GM10847 (cell line): ENCODE results near the gene GOLGA1.

ENCODE experiments used
- POLR2A ChIP-seq: IDR thresholded peaks from 2 replicates; pipeline ENCODE4 v1.6.1; 2011; ENCODE audit not compliant: insufficient read length; ENCODE audit errors: extremely low read depth

GOLGA1 gene

GRCh38 chr9:124873664-124874063 is 67.2 kb downstream of the GOLGA1 start:
- TF ChIP-seq POLR2A: no peak

- TF ChIP-seq POLR2A: peak; percentile 1
Measured at GRCh38 chr9:124871156-124871561, 69.7 kb downstream of the GOLGA1 start.

- no peak for TF ChIP-seq POLR2A
Measured at GRCh38 chr9:124870723-124871122, 70.2 kb downstream of the GOLGA1 start.

GRCh38 chr9:124869986-124870560 is 70.8 kb downstream of the GOLGA1 start:
- TF ChIP-seq POLR2A: peak; percentile 33

GRCh38 chr9:124869466-124869985 is 71.4 kb downstream of the GOLGA1 start:
- TF ChIP-seq POLR2A: no peak

DNA sequence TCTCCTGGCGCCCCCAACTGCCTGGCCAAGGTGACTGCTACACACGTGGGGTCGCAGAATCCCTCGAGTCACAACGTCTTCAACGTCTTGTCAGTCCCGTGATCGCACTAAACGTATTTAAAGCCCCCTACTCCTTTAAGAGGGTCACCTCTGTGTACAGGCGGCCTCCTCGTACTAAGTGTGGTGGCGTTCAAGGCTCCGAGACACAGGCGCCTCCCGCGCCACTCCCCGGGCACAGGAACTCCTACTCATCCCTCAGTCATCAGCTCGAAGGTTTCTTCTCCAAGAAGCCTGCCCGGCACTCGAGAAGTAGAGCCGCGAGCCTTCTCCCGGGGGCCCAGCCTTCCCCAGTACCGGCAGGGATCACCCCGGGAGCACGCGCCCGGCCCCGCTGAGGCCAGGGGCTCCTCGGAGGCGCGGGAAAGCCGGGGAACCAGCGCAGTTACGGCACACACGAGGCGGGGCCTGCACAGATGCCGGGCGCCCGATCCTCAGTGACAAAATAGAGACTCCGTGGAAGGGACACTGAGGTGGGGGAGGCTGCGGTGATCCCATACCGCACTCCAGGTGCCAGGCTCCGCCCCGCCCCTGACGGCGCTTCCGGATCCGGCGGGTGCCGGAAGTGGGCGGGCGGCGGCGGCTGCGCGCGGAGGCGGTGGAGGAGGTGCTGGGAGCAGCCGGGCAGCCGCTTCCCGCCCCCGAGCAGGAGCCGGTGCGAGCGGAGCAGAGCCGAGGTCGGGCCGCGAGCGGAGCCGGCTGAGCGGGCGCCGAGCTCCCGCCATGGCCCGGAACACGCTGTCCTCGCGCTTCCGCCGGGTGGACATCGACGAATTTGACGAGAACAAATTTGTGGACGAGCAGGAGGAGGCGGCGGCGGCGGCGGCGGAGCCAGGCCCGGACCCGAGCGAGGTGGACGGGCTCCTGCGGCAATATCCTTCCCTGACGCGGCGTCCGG is 72.1 kb downstream of the GOLGA1 start:
- peak; percentile 92 for TF ChIP-seq POLR2A

DNA sequence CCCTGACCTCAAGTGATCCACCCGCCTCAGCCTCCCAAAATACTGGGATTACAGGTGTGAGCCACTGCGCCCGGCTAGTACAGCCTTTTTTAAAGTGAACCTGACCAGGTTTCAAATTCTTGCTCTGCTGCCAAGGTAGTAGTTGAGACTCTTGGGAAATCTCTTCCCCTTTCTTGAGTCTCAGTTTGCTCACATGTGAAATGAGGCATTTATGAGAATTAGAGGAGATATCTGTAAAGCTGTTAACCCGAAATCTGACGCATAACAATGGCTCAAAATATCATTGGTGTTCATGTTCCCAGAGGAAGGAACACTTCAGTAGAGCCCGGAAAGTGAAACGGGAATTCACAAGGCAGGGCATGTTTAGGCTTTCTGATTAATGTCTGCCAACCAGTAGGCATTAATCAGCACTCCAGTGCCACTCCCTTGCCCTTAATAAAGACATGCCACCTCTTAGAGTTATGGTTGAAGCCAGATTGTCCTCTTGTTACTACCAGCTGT is 77.5 kb downstream of the GOLGA1 start:
- no peak for TF ChIP-seq POLR2A

- TF ChIP-seq POLR2A: peak; percentile 98
Measured at GRCh38 chr9:124861342-124862229, 79.3 kb downstream of the GOLGA1 start, which contains the start of the genes ARPC5L and RPL35. Gene ARPC5L (plus strand): TSS chr9:124862130. CDS start chr9:124869291, 7,161 bp downstream. Gene RPL35 (minus strand): TSS chr9:124861957. CDS start chr9:124861912, 45 bp downstream.

DNA sequence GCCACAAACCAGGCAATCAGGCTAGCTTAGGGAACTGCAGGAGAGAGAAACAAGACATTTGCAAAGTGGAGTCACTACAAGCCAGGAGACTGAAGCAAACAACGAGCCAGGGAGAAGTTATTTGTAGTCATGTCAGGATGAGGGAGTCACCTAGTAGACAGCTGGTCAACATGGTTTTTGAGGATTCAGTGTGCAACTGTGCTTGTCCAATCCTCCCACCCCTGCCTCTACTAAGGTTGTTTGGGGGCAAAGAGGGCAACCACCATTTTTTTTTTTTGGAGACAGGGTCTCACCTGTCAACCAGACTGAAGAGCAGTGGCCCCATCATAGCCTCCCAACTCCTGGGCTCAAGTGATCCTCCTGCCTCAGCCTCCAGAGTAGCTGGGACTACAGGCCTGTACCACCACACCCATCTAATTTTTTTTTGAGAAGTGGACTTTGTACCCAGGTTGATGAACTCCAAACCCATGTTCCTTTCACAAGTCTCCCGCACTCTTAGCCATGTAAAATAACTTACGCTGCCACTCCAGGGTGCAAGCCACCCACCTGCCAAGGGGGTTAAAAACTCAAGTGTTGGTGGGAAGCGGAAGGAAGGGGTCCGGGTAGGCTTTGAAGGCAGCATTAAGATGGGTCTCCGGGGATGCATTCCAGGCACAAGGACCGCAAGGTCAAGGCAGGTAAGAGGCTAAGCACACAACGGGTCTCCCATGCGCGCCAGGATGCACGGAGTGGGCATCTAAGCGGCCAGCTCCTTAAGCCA is 80.1 kb downstream of the GOLGA1 start:
- TF ChIP-seq POLR2A: no peak

DNA sequence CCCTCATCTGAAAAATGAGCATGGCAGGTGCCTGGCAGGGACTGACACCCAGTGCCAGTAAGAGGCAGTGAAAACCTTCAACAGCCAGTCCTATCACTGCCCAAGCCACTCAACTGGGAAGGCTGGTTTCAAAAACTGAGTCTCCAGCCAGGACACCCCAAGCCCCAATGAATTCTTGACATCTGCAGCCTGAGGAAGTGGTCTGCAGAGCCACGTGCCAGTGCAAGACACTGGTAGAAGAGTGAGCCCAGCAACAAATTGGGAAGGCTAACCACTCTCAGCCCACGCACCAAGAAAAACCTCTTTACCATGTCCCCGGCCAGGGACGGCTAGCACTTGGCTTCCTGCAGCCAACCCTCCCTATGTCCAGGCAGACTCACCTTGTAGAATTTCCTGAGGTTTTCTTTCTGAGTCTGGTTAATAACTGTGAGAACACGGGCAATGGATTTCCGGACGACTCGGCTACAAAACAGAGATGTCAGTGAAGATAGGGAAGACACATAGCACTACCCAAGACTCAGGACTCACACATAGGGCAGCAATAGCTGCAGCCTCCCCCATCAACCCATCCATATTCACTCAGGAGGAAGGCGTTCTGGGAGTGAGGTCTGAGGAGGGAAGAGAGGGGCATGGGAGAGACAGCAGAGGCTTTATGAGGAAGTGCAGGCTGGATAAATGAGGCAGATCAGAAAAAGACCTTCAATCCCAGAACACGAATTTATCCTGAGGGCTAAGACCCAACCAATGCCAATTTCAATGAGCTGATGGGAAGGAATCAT is 80.9 kb downstream of the GOLGA1 start:
- TF ChIP-seq POLR2A: no peak

DNA sequence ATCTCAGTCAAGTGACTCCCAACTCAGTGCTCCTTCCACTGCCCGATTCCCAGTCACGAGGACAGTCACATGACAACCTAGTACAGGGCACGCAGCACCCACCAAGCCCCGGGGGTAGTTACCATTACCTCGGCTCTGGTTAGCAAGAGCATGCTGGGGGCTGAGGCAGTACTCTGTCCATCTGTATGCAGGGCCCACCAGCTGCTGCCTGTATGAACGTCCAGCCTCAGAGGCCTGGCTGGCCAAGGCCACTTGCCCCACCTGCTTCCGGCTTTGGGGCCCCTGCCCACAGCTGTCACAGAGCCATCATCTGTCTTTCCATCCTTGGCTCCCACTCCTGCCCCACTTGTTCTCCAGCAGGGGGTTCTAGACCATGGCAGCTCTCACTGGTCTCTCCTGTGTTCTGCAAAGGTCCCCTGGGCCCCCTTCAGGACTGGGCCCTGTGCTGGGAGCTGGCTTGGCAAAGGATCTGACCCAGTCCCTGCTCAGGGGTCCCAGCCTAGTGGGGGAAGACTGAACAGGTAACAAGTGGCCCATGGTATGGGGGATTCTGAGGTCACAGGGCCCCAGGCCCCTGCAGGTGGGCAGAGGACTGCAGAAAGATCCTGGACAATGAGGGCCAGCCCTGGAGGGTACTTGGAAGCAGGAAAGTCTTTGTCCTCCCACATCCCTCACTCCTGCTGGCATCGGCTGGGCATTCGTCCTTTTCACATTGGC is 82.4 kb downstream of the GOLGA1 start:
- TF ChIP-seq POLR2A: no peak

- no peak for TF ChIP-seq POLR2A
Measured at GRCh38 chr9:124857533-124858162, 83.2 kb downstream of the GOLGA1 start.

GRCh38 chr9:124855944-124856765 is 84.7 kb downstream of the GOLGA1 start:
- TF ChIP-seq POLR2A: no peak
